SK-N-MC (cell line): Measurements from ENCODE around the gene SRRM5.
A peak's percentile ranks its signal among the peaks of the same experiment; 100 is the strongest.

Source experiments
- DNase-seq: peaks from one replicate; pipeline ENCODE4 v3.0.0-alpha.2; 2011; ENCODE audit warnings: low read depth, low spot score
- H3K27ac ChIP-seq: fragments of 200-600 bp; sonication (generic); 2 replicates; pipeline ENCODE4 v1.5.1; 2016; ENCODE audit warnings: mixed run types
- H3K36me3 ChIP-seq: fragments of 200-600 bp; sonication (generic); 2 replicates; pipeline ENCODE4 v1.6.1; 2017; ENCODE audit warnings: antibody characterized with exemption, low read length, mixed read lengths; ENCODE audit not compliant: insufficient read depth
- H3K4me3 ChIP-seq: fragments of 200-600 bp; sonication (generic); 2 replicates; pipeline ENCODE4 v1.5.1; 2016
- H3K9ac ChIP-seq: fragments of 200-600 bp; sonication (generic); 2 replicates; pipeline ENCODE4 v1.8.0; 2017; ENCODE audit warnings: mixed run types, mixed read lengths; ENCODE audit not compliant: insufficient read length
- H3K9me3 ChIP-seq: fragments of 200-600 bp; sonication (generic); 2 replicates; pipeline ENCODE4 v1.6.1; 2017; ENCODE audit warnings: low read depth, mild to moderate bottlenecking, antibody characterized with exemption, low read length, moderate library complexity, mixed read lengths
- EZH2 ChIP-seq: fragments of 200-600 bp; sonication (generic); IDR thresholded peaks from one replicate; pipeline ENCODE4 v1.6.1; 2017; ENCODE audit warnings: antibody characterized with exemption
- FOXP2 ChIP-seq: optimal IDR thresholded peaks from 2 replicates; pipeline ENCODE3; 2011; ENCODE audit warnings: mild to moderate bottlenecking, moderate library complexity; ENCODE audit not compliant: insufficient read depth; ENCODE audit errors: extremely low read length, control extremely low read depth
- POLR2AphosphoS5 ChIP-seq: IDR thresholded peaks from 2 replicates; pipeline ENCODE4 v1.6.1; 2012; ENCODE audit warnings: mild to moderate bottlenecking, low read depth, low read length, borderline replicate concordance

The SRRM5 gene

DNA sequence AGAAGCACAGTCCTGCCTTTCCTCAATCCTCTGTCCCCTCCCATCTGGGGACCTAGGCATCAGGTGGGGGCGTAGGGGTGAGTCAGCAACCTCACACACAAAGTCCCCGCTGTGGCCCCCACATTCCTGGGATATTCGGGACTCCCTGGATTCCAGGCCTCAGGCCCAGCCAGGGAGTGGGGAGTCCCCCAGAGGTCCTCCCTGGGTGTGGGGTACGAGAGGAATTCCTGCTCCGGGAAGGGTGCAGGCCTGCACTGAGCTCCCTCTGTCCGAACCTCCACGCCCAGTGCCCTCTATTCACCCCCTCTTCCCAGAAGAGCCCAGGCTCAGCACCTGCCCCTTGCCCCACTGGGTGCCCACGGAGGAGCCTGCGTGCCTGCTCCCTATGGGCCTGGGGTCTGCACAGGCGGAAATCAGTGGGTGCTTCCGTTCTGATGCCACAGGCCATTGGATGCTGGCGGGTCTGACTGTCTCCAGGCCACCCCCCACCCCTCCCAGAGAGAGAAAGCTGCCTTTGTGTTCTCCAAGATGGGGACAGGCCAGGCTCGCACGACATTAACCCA, 24.3 kb downstream of the SRRM5 start:
- no peak for TF ChIP-seq POLR2AphosphoS5
- no peak for TF ChIP-seq FOXP2
- TF ChIP-seq EZH2, result no peak
- no peak overlapping the region for H3K4me3 ChIP-seq
- H3K9me3 ChIP-seq, result no peaks in the 10 kb centered on the region
- no peak overlapping the region for H3K27ac ChIP-seq
- H3K36me3 ChIP-seq, result no peaks in the 10 kb centered on the region
- no peak overlapping the region for H3K9ac ChIP-seq
- DNase-seq, result no peak

DNA sequence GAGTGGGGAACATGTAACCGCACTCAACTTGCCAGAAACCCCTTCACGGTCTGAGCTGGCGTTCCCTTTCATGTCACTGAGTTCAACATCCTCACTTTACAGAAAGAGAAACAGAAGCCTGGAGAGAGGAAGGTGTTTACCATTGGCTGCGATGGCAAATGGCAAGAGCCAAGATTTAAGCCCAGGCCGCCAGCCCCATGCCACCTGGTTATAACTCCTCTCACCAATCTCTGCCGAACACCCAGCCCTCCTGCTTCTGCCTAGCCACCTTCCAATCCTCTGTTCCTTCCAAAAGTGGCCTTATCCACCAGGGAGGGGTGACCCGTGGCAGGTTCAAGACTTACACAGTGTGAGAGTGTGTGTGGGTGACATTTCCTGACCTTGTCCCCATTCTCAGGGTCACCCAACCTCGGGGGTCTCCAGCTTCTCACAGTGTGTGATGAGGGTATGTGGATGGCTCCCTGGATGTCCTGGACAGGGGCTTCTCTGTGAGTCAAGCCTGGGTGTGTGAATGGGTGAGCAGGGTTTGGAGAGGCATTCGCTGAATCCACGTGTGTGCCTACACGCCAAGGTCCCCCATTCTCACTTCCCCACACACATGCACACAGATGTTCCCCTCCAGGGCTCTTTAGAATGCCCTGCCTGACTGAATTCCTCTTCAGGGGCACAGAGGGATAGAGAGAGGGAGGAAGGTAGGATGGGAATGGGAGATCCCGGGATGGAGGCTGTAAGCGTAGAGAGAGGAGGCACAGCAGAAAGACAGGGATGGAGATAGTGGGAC, 26.5 kb downstream of the SRRM5 start:
- H3K9me3 ChIP-seq, result no peaks in the 10 kb centered on the region
- H3K9ac ChIP-seq, result peak overlapping the region; percentile 70
- no peaks in the 10 kb centered on the region for H3K36me3 ChIP-seq
- TF ChIP-seq EZH2 (no peak), FOXP2 (no peak), POLR2AphosphoS5 (no peak)
- peak overlapping the region; percentile 81 for H3K4me3 ChIP-seq
- DNase-seq, result no peak
- no peak overlapping the region for H3K27ac ChIP-seq

DNA sequence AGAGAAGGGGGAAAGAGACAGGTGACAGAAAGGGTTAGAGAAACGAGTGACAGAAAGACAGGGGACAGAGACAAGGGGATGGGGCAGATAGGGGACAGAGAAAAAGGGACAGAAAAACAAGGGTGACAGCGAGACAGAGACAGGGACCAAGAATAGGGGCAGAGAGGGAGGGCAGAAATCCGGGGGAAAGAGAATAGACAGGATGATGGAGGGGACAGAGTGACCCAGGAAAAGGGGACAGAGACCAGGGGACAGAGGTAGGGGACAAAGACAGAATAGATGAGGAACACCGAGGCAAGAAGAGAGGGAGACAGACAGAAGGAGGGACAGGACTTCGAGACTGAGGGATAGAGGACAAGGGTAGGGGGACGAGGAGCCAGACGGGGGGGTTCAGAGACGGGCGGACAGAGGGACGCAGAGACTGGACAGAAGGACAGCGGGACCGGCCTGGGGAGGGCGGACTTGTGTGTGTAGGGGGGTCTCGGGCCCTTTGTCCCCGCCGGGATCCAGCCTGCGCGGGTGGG, 27.2 kb downstream of the SRRM5 start:
- Histone ChIP-seq H3K9me3 (no peaks in the 10 kb centered on the region), H3K36me3 (no peaks in the 10 kb centered on the region), H3K9ac (peak overlapping the region; percentile 70), H3K27ac (no peak overlapping the region), H3K4me3 (peak overlapping the region; percentile 81)
- DNase-seq, result no peak
- TF ChIP-seq EZH2 (no peak), POLR2AphosphoS5 (no peak), FOXP2 (no peak)

DNA sequence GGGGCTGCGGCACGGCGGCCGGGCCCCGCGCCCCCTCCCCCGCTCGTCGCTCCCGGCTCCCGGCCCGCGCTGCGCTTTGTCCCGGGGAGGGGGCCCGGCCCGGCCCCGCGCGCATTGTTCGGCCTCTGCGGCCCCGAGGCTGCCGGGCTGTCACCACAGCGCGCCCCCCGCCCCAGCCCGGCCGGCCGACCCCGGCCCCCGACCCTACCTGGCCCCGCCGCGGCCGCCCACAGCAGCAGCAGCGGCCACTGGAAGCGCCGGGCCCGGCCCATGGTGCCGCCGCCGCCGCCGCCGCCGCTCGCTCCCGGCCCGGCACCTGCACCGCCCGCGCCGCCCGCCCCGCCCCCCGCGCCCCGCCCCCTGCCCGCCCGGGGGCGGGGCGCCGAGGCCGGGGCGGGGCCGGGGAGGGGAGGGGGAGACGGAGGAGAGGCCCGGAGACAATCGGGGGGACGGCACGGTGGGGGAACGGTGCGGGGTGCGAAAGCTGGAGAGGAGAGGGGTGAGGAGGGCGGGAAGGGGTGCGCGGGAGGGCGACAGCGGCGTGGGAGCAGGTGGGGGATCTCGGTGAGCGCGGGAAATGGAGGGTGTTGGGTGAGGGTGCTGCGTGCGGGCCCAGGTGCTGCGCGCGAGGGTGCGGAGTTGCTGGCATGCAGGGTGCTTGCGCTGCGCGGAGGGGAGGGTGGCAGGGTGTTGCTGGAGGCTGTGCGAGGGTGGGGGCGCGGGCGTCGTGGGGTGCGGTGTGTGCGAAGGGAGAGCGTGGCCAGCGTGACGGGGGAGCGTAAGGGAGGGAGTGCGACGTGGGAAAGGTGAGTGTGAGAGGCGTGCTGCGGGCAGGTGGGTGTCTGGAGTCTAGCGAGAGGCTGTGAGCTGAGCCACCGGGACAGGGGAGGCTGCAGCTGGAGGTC, 27.9 kb downstream of the SRRM5 start, which contains the start of gene CADM4:
Gene CADM4 (minus strand): TSS at position 332 of the 905 bp plus-strand sequence. CDS start 60 bp downstream, at position 272.
- no peaks in the 10 kb centered on the region for H3K36me3 ChIP-seq
- no peak within 1 kb of the TSS for H3K27ac ChIP-seq
- H3K4me3 ChIP-seq, result peak within 1 kb of the TSS; percentile 81
- TF ChIP-seq POLR2AphosphoS5 (peak; percentile 65; the same call in 1 of the 2 replicates), FOXP2 (no peak)
- H3K9ac ChIP-seq, result peak within 1 kb of the TSS; percentile 70
- DNase-seq, result no peak
- no peaks in the 10 kb centered on the region for H3K9me3 ChIP-seq

DNA sequence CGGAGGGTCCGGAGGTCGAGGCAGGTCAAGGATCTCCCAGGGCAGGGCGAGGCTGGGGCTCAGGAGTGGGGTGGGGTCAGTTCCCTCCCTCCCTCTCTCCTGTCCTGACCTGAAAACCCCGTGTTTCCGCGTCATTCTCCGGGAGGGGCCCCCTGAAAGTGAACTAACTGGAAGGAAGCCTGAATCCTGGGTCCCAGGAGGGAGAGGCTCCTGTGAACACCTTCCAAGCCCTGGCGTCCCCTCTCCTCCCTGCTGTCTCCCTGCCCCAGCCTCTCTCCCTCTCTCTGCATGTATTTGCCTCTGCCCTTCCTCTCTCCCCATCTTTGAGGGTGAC, 28.5 kb downstream of the SRRM5 start:
- Histone ChIP-seq H3K9me3 (no peaks in the 10 kb centered on the region), H3K27ac (no peak overlapping the region), H3K36me3 (no peaks in the 10 kb centered on the region), H3K9ac (no peak overlapping the region), H3K4me3 (peak overlapping the region; percentile 81)
- TF ChIP-seq FOXP2 (no peak), EZH2 (no peak), POLR2AphosphoS5 (no peak)
- no peak for DNase-seq

DNA sequence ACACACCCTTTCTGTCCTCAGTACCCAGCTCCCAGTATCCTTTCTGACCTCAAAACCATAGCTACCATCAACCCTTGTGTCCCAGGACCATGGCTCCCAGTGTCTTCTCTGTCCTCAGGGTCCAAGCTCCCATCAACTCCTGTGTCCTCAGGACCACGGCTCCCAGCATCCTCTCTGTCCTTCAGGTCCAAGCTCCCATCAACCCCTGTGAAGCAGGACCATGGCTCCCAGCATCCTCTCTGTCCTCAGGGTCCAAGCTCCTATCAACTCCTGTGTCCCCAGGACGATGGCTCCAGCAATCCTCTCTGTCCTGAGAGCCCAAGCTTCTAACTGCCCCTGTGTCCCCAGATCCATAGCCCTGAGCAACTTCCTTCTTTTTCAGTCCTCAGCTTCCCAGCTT, 29.4 kb downstream of the SRRM5 start:
- H3K4me3 ChIP-seq, result no peak overlapping the region
- H3K36me3 ChIP-seq, result peaks cover 4% of the 10 kb centered on the region; the same call in 1 of the 2 replicates
- H3K27ac ChIP-seq, result no peak overlapping the region
- no peak for TF ChIP-seq POLR2AphosphoS5
- no peak for TF ChIP-seq EZH2
- TF ChIP-seq FOXP2, result no peak
- no peak overlapping the region for H3K9ac ChIP-seq
- no peak for DNase-seq
- no peaks in the 10 kb centered on the region for H3K9me3 ChIP-seq

DNA sequence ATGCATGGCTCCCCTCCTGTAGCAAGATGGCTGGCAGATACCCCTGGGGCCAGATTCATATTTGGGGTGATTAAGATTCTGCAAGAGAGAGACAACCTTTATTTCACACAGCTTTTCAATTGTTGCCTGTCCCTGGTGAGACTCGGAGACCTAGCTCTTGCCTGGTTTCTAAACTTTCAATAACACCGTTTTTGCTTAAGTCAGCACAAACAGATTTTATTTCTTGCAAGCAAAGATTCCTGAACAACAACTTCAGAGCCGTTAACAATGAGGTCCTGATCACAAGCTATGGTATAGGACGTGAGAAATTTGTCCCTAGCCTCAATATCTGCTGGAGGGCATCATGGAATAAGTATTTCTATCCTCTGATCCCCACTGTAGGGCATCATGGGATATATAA, 30.6 kb downstream of the SRRM5 start:
- Histone ChIP-seq H3K9me3 (no peaks in the 10 kb centered on the region), H3K27ac (no peak overlapping the region), H3K4me3 (peak overlapping the region; percentile 37; the same call in 1 of the 2 replicates), H3K9ac (no peak overlapping the region), H3K36me3 (peaks cover 16% of the 10 kb centered on the region; the same call in 1 of the 2 replicates)
- TF ChIP-seq POLR2AphosphoS5 (no peak), FOXP2 (no peak), EZH2 (no peak)
- DNase-seq, result no peak

DNA sequence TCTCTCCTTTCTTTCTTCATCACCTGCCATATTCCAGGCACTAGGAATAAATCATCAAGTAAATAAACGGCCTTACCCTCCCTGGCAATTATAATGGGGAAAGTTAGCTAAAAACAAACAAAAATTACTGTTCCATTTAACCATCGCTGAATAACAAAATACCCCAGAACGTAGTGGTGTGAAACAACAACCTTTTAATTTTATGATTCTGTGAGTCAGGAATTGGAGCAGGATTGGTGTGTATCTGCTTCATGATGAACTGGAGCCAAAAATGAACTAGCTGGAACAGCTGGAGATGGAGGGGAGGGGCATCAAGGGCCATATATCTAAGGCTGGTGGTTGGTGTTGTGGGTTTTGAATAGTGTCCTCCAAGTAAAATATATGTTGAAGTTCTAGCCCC, 31.4 kb downstream of the SRRM5 start:
- Histone ChIP-seq H3K36me3 (peaks cover 24% of the 10 kb centered on the region; the same call in 1 of the 2 replicates), H3K4me3 (no peak overlapping the region), H3K9me3 (no peaks in the 10 kb centered on the region), H3K9ac (no peak overlapping the region), H3K27ac (no peak overlapping the region)
- DNase-seq, result no peak
- TF ChIP-seq FOXP2 (no peak), POLR2AphosphoS5 (no peak), EZH2 (no peak)
